ENCODE data around the gene SCYGR1. TPM values are rescaled to one million over a fixed set of nuclear protein-coding genes. Genes with fewer than 3 reads are reported as not detected.

Gene SCYGR1
- total RNA-seq, 5 donors from 2014 or later (not counting 1 experiment from before 2014, with no cell fraction given): not detected

- H3K9me3 Mint-ChIP-seq: no peaks in the 10 kb centered on the region
- Histone ChIP-seq H3K36me3 (ENCODE audit: control insufficient read depth in 2 of 2, extremely low read depth in 1 of 2, insufficient read depth in 1 of 2, low read length in 1 of 2) (no peaks in the 10 kb centered on the region), H3K27me3 (replicated peaks in 1 of 2; ENCODE audit: control insufficient read depth in 2 of 2, extremely low read depth in 1 of 2, insufficient read depth in 2 of 2, low read length in 1 of 2) (peaks cover 0 to 3% of the 10 kb centered on the region in 2 experiments), H3K27ac (ENCODE audit: low read length) (no peak overlapping the region), H3K4me1 (ENCODE audit: control insufficient read depth in 1 of 2, extremely low read depth in 1 of 2, insufficient read depth in 2 of 2, low read length in 2 of 2) (peaks cover 0 to 3% of the 10 kb centered on the region in 2 experiments), H3K9me3 (no peaks in the 10 kb centered on the region), H3K4me3 (ENCODE audit: control insufficient read depth in 1 of 2, extremely low read depth in 1 of 2, low read length in 1 of 2) (no peak overlapping the region)
- ATAC-seq (replicated peaks in 1 of 4): no peak
- POLR2A ChIA-PET: no interaction called here
- CTCF ChIA-PET: no interaction called here
- peaks cover 4 to 22% (median 5%) of the 10 kb centered on the region in 3 donors for H3K4me1 Mint-ChIP-seq
- WGBS (ENCODE audit: insufficient coverage): 50% methylated on average over 2 of the region's 2 CpGs
- no peak overlapping the region for H3K4me3 Mint-ChIP-seq
- no peaks in the 10 kb centered on the region for H3K27me3 Mint-ChIP-seq
- H3K36me3 Mint-ChIP-seq: no peaks in the 10 kb centered on the region
- no peak overlapping the region for H3K27ac Mint-ChIP-seq
- no peak for DNase-seq
Measured at GRCh38 chr2:227394401-227394800, 6.7 kb upstream of the SCYGR1 start.

- H3K9me3 Mint-ChIP-seq: no peaks in the 10 kb centered on the region
- no peak overlapping the region for H3K4me3 ChIP-seq (ENCODE audit: control insufficient read depth in 1 of 2, extremely low read depth in 1 of 2, low read length in 1 of 2)
- peaks cover 0 to 3% of the 10 kb centered on the region in 2 experiments for H3K27me3 ChIP-seq (replicated peaks in 1 of 2; ENCODE audit: control insufficient read depth in 2 of 2, extremely low read depth in 1 of 2, insufficient read depth in 2 of 2, low read length in 1 of 2)
- no peak overlapping the region for H3K4me3 Mint-ChIP-seq
- WGBS (ENCODE audit: insufficient coverage): 92% methylated on average over 7 of the region's 17 CpGs
- ATAC-seq (replicated peaks in 1 of 4) (no peak), DNase-seq (no peak)
- no peak overlapping the region for H3K27ac ChIP-seq (ENCODE audit: low read length)
- POLR2A ChIA-PET: no interaction called here
- H3K27me3 Mint-ChIP-seq: no peaks in the 10 kb centered on the region
- H3K36me3 Mint-ChIP-seq: no peaks in the 10 kb centered on the region
- no peaks in the 10 kb centered on the region for H3K9me3 ChIP-seq
- CTCF ChIA-PET: no interaction called here
- no peak overlapping the region for H3K27ac Mint-ChIP-seq
- H3K36me3 ChIP-seq (ENCODE audit: control insufficient read depth in 2 of 2, extremely low read depth in 1 of 2, insufficient read depth in 1 of 2, low read length in 1 of 2): no peaks in the 10 kb centered on the region
- no peaks in the 10 kb centered on the region for H3K4me1 Mint-ChIP-seq
- no peaks in the 10 kb centered on the region for H3K4me1 ChIP-seq (ENCODE audit: control insufficient read depth in 1 of 2, extremely low read depth in 1 of 2, insufficient read depth in 2 of 2, low read length in 2 of 2)
Measured at GRCh38 chr2:227390468-227391256, 2.9 kb upstream of the SCYGR1 start.

DNA sequence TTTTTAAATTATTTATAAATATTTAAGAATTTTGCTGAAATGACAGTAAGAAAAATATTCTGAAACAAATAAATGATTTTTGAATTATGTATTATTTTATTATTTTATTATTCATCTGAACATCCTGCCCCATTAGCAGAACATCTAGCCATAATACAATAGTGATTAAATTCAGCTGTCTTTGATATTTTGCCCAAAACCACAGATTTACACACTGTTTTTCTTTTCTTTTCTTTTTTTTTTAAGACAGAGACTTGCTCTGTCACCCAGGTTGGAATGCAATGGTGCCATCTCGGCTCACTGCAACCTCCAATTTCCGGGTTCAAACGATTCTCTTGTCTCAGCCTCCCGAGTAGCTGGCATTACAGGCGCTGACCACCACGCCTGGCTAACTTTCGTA, 1.9 kb upstream of the SCYGR1 start:
- ATAC-seq (replicated peaks in 1 of 4) (no peak), DNase-seq (no peak)
- no peaks in the 10 kb centered on the region for H3K36me3 ChIP-seq (ENCODE audit: control insufficient read depth in 2 of 2, extremely low read depth in 1 of 2, insufficient read depth in 1 of 2, low read length in 1 of 2)
- H3K4me3 Mint-ChIP-seq: no peak overlapping the region
- H3K27me3 ChIP-seq (replicated peaks in 1 of 2; ENCODE audit: control insufficient read depth in 2 of 2, extremely low read depth in 1 of 2, insufficient read depth in 2 of 2, low read length in 1 of 2): peaks cover 0 to 6% of the 10 kb centered on the region in 2 experiments
- H3K36me3 Mint-ChIP-seq: no peaks in the 10 kb centered on the region
- ChIA-PET POLR2A (no interaction called here), CTCF (no interaction called here)
- no peaks in the 10 kb centered on the region for H3K4me1 ChIP-seq (ENCODE audit: control insufficient read depth in 1 of 2, extremely low read depth in 1 of 2, insufficient read depth in 2 of 2, low read length in 2 of 2)
- H3K9me3 Mint-ChIP-seq: no peaks in the 10 kb centered on the region
- no peaks in the 10 kb centered on the region for H3K4me1 Mint-ChIP-seq
- no peaks in the 10 kb centered on the region for H3K27me3 Mint-ChIP-seq
- no peak overlapping the region for H3K4me3 ChIP-seq (ENCODE audit: control insufficient read depth in 1 of 2, extremely low read depth in 1 of 2, low read length in 1 of 2)
- H3K9me3 ChIP-seq: no peaks in the 10 kb centered on the region
- WGBS (ENCODE audit: insufficient coverage): 96% methylated on average over 7 of the region's 7 CpGs
- no peak overlapping the region for H3K27ac Mint-ChIP-seq
- H3K27ac ChIP-seq (ENCODE audit: low read length): no peak overlapping the region

GRCh38 chr2:227389231-227389630, 1.5 kb upstream of the SCYGR1 start:
- Mint-ChIP-seq H3K9me3 (no peaks in the 10 kb centered on the region), H3K27me3 (no peaks in the 10 kb centered on the region), H3K36me3 (no peaks in the 10 kb centered on the region), H3K4me1 (no peaks in the 10 kb centered on the region), H3K27ac (no peak overlapping the region), H3K4me3 (no peak overlapping the region)
- ATAC-seq (replicated peaks in 1 of 4): no peak
- no peak overlapping the region for H3K4me3 ChIP-seq (ENCODE audit: control insufficient read depth in 1 of 2, extremely low read depth in 1 of 2, low read length in 1 of 2)
- peaks cover 0 to 6% of the 10 kb centered on the region in 2 experiments for H3K27me3 ChIP-seq (replicated peaks in 1 of 2; ENCODE audit: control insufficient read depth in 2 of 2, extremely low read depth in 1 of 2, insufficient read depth in 2 of 2, low read length in 1 of 2)
- no peak overlapping the region for H3K27ac ChIP-seq (ENCODE audit: low read length)
- ChIA-PET POLR2A (no interaction called here), CTCF (no interaction called here)
- H3K36me3 ChIP-seq (ENCODE audit: control insufficient read depth in 2 of 2, extremely low read depth in 1 of 2, insufficient read depth in 1 of 2, low read length in 1 of 2): no peaks in the 10 kb centered on the region
- H3K4me1 ChIP-seq (ENCODE audit: control insufficient read depth in 1 of 2, extremely low read depth in 1 of 2, insufficient read depth in 2 of 2, low read length in 2 of 2): no peaks in the 10 kb centered on the region
- DNase-seq: no peak
- H3K9me3 ChIP-seq: no peaks in the 10 kb centered on the region
- WGBS (ENCODE audit: insufficient coverage): no CpG with 5 or more reads among the region's 3 CpGs

DNA sequence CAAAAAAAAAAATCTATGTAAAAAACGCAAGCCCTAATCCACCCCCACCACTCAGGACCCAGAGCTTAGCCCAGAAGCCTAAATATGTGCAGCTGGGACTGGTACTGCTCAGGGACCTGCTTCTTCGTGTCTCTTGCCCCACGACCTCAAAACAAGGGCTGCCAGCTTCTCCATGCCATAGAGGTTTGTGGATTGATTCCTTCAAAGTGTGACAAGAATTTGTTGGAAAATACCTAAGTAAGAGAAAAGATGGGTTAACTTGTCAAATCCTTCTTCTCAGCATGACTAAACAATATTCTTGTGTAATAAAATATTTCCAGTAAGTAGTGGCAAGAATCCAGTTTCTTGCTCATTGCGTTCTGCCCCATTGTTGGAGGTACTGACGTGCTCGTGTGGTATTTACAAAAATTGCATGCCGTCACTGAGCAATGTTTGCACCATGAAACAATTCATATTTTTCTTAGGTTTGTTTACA, 825 bp upstream of the SCYGR1 start:
- CTCF ChIA-PET: no interaction called here
- WGBS (ENCODE audit: insufficient coverage): 92% methylated on average over 2 of the region's 7 CpGs
- Histone ChIP-seq H3K27me3 (replicated peaks in 1 of 2; ENCODE audit: control insufficient read depth in 2 of 2, extremely low read depth in 1 of 2, insufficient read depth in 2 of 2, low read length in 1 of 2) (peaks cover 0 to 6% of the 10 kb centered on the region in 2 experiments), H3K9me3 (no peaks in the 10 kb centered on the region), H3K36me3 (ENCODE audit: control insufficient read depth in 2 of 2, extremely low read depth in 1 of 2, insufficient read depth in 1 of 2, low read length in 1 of 2) (no peaks in the 10 kb centered on the region), H3K4me1 (ENCODE audit: control insufficient read depth in 1 of 2, extremely low read depth in 1 of 2, insufficient read depth in 2 of 2, low read length in 2 of 2) (no peaks in the 10 kb centered on the region), H3K4me3 (ENCODE audit: control insufficient read depth in 1 of 2, extremely low read depth in 1 of 2, low read length in 1 of 2) (no peak overlapping the region), H3K27ac (ENCODE audit: low read length) (no peak overlapping the region)
- Mint-ChIP-seq H3K36me3 (no peaks in the 10 kb centered on the region), H3K4me1 (no peaks in the 10 kb centered on the region), H3K4me3 (no peak overlapping the region), H3K9me3 (no peaks in the 10 kb centered on the region), H3K27me3 (peaks cover 0 to 3% of the 10 kb centered on the region in 2 donors), H3K27ac (no peak overlapping the region)
- ATAC-seq (replicated peaks in 1 of 4) (no peak), DNase-seq (no peak)
- POLR2A ChIA-PET: no interaction called here

GRCh38 chr2:227386630-227387029, 1.1 kb downstream of the SCYGR1 start:
- DNase-seq: no peak
- no peaks in the 10 kb centered on the region for H3K36me3 Mint-ChIP-seq
- H3K4me3 Mint-ChIP-seq: no peak overlapping the region
- WGBS (ENCODE audit: insufficient coverage): no CpG with 5 or more reads among the region's 6 CpGs
- Histone ChIP-seq H3K27me3 (replicated peaks in 1 of 2; ENCODE audit: control insufficient read depth in 2 of 2, extremely low read depth in 1 of 2, insufficient read depth in 2 of 2, low read length in 1 of 2) (peaks cover 0 to 6% of the 10 kb centered on the region in 2 experiments), H3K36me3 (ENCODE audit: control insufficient read depth in 2 of 2, extremely low read depth in 1 of 2, insufficient read depth in 1 of 2, low read length in 1 of 2) (no peaks in the 10 kb centered on the region), H3K4me3 (ENCODE audit: control insufficient read depth in 1 of 2, extremely low read depth in 1 of 2, low read length in 1 of 2) (no peak overlapping the region), H3K9me3 (no peaks in the 10 kb centered on the region), H3K27ac (ENCODE audit: low read length) (no peak overlapping the region), H3K4me1 (ENCODE audit: control insufficient read depth in 1 of 2, extremely low read depth in 1 of 2, insufficient read depth in 2 of 2, low read length in 2 of 2) (no peaks in the 10 kb centered on the region)
- ATAC-seq (replicated peaks in 1 of 4): no peak
- ChIA-PET CTCF (no interaction called here), POLR2A (interaction anchor here in 1 of 2 donors (0.6 kb wide), 1 partner anchor 12 kb away, joined by 11 read pairs; no protein-coding TSS in a partner anchor)
- no peak overlapping the region for H3K27ac Mint-ChIP-seq
- peaks cover 2 to 7% of the 10 kb centered on the region in 2 donors for H3K27me3 Mint-ChIP-seq
- peaks cover 0 to 8% (median 2%) of the 10 kb centered on the region in 3 donors for H3K4me1 Mint-ChIP-seq
- H3K9me3 Mint-ChIP-seq: peaks cover 0 to 3% (median 0%) of the 10 kb centered on the region in 3 donors
